Gastroesophageal sphincter (tissue), 4 donors: Measurements from ENCODE around the gene ITPK1. TPM values are rescaled to one million over a fixed set of nuclear protein-coding genes. Genes with fewer than 3 reads are reported as not detected.

Source experiments
- ATAC-seq: fragments of 150-250 bp; one replicate; pipeline ENCODE4 v1.9.1; 2016; ENCODE audit warnings: mild to moderate bottlenecking, moderate library complexity
- H3K27ac ChIP-seq, 4 donors: fragments of 200-600 bp; sonication (generic) in 3 of 4; 1 replicate in 3 of 4; 2 replicates in 1 of 4; pipeline ENCODE4 v1.5.1; 2016 to 2019
- H3K27me3 ChIP-seq: fragments of 200-600 bp; sonication (generic); one replicate; pipeline ENCODE4 v1.5.1; 2019
- H3K36me3 ChIP-seq, 2 donors: fragments of 200-600 bp; sonication (generic); one replicate each; pipeline ENCODE4 v1.5.1; 2019; ENCODE audit warnings: control low read depth in 1 of 2
- H3K4me1 ChIP-seq, 3 donors: fragments of 200-600 bp; sonication (generic); 1 replicate in 2 of 3; 2 replicates in 1 of 3; pipeline ENCODE4 v1.5.1; 2016 to 2019; ENCODE audit warnings: control low read depth in 2 of 3
- H3K4me3 ChIP-seq, 2 donors: fragments of 200-600 bp; sonication (generic); one replicate each; pipeline ENCODE4 v1.5.1; 2019; ENCODE audit warnings: mild to moderate bottlenecking in 1 of 2, moderate library complexity in 1 of 2
- H3K9me3 ChIP-seq, 3 donors: fragments of 200-600 bp; sonication (generic); one replicate each; pipeline ENCODE4 v1.5.1; 2017 to 2019; ENCODE audit warnings: control low read depth in 2 of 3
- EP300 ChIP-seq: sonication (generic); formaldehyde crosslinking; IDR thresholded peaks from one replicate; pipeline ENCODE4 v1.6.1; 2017; ENCODE audit warnings: antibody characterized with exemption, mild to moderate bottlenecking
- POLR2A ChIP-seq, 2 donors: fragments of 450-650 bp; IDR thresholded peaks; one replicate each; pipeline ENCODE4 v1.6.1; 2017; ENCODE audit warnings: antibody characterized with exemption in 2 of 2, mild to moderate bottlenecking in 2 of 2, moderate library complexity in 1 of 2
- POLR2AphosphoS5 ChIP-seq: sonication (generic); formaldehyde crosslinking; IDR thresholded peaks from one replicate; pipeline ENCODE4 v1.6.1; 2017; ENCODE audit warnings: antibody characterized with exemption
- WGBS, 2 donors: methylation state at CpG; one replicate each; pipeline ENCODE4 v1.1.5; 2018; ENCODE audit warnings: low coverage in 1 of 2; 5-methylcytosine and 5-hydroxymethylcytosine counted together
- total RNA-seq, 4 donors: library from RNA; depleted of rRNA; stranded (reverse); fragments of >200 nt; gene quantifications; one replicate each; pipeline ENCODE4 v1.1.0, GENCODE V29; 2016
- TF ChIP-seq, protein P1 (sequence below), 4 experiments: fragments of 200-600 bp in 2 of 4; fragments of 450-650 bp in 2 of 4; sonication (generic) in 1 of 4; IDR thresholded peaks; one replicate each; pipeline ENCODE4 v1.5.1; 2017 to 2019; ENCODE audit warnings: antibody characterized with exemption in 4 of 4, mild to moderate bottlenecking in 2 of 4, moderate library complexity in 2 of 4

The ITPK1 gene
- total RNA-seq, 4 donors from 2014 or later, result 68.8 to 201 (median 134) TPM

DNA sequence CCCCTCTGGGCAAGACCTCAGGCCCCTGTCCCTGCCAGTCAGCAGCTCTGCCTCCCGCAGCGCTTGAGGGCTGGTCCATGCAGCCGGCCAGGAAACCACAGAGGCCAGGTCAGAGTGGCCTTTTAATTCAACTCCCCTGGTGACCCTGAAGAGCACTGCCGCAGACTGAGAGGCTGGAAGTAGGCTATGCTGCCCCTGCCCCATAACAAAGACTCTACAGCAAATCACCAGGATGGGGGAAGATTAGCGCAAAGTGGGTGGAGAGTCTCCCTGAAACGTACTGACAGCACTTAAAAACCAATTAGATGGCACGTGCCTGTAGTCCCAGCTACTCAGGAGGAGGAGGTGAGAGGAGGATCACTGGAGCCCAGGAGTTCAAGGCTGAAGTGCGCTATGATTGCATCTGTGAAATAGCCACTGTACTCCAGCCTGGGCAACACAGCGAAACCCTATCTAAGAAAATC lies 70.5 kb downstream of the ITPK1 start:
- H3K27me3 ChIP-seq, result no peaks in the 10 kb centered on the region
- H3K27ac ChIP-seq, result peak overlapping the region; percentile 55 to 95 (median 90)
- H3K4me3 ChIP-seq, result no peak overlapping the region
- WGBS, 2 donors, result 76 to 100% methylated on average over 2 to 5 of the region's 9 CpGs
- no peak for TF ChIP-seq POLR2AphosphoS5
- TF ChIP-seq, protein P1, sequence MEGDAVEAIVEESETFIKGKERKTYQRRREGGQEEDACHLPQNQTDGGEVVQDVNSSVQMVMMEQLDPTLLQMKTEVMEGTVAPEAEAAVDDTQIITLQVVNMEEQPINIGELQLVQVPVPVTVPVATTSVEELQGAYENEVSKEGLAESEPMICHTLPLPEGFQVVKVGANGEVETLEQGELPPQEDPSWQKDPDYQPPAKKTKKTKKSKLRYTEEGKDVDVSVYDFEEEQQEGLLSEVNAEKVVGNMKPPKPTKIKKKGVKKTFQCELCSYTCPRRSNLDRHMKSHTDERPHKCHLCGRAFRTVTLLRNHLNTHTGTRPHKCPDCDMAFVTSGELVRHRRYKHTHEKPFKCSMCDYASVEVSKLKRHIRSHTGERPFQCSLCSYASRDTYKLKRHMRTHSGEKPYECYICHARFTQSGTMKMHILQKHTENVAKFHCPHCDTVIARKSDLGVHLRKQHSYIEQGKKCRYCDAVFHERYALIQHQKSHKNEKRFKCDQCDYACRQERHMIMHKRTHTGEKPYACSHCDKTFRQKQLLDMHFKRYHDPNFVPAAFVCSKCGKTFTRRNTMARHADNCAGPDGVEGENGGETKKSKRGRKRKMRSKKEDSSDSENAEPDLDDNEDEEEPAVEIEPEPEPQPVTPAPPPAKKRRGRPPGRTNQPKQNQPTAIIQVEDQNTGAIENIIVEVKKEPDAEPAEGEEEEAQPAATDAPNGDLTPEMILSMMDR (IDR thresholded peaks at IDR 0.05), result no peak
- peaks cover 19 to 97% (median 51%) of the 10 kb centered on the region in 3 donors for H3K4me1 ChIP-seq
- no peaks in the 10 kb centered on the region for H3K36me3 ChIP-seq
- no peaks in the 10 kb centered on the region for H3K9me3 ChIP-seq
- ATAC-seq, result no peak

GRCh38 chr14:93044556-93044955 lies 71.2 kb downstream of the ITPK1 start:
- TF ChIP-seq POLR2AphosphoS5 (no peak), EP300 (no peak), POLR2A (IDR thresholded peaks at IDR 0.05) (no peak)
- TF ChIP-seq, protein P1 (IDR thresholded peaks at IDR 0.05), result no peak
- Histone ChIP-seq H3K36me3 (no peaks in the 10 kb centered on the region), H3K9me3 (no peaks in the 10 kb centered on the region), H3K27ac (peak overlapping the region; percentile 55 to 95 (median 90)), H3K27me3 (no peaks in the 10 kb centered on the region), H3K4me3 (no peak overlapping the region), H3K4me1 (peaks cover 18 to 97% (median 54%) of the 10 kb centered on the region in 3 donors)
- 76% methylated on average over 8 of the region's 9 CpGs; no CpG with 5 or more reads in 1 of the 2 donors for WGBS, 2 donors
- no peak for ATAC-seq

DNA sequence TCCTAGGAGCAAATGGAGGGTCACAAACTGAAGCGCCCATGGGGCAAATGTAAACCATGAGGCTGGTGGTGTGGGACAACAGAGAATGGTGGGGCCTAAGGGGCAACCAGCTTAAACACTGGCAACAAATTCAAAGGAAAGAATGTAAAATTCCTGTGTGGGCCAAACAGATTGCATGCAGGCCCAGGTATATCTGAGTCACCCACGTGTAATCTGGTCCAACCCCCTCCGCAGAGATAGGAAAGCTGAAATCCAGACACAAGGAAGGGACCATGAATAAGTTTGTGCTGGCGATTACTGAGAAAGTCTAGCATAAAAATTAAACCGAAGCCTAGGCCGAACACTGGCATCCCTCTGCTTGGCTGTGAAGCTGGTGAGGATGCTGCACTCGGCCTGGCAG lies 71.6 kb downstream of the ITPK1 start:
- H3K27ac ChIP-seq, result peak overlapping the region; percentile 55 to 95 (median 90)
- WGBS, 2 donors, result 61 to 83% methylated on average over 3 to 4 of the region's 7 CpGs

GRCh38 chr14:93042968-93043940 lies 72.5 kb downstream of the ITPK1 start:
- peaks cover 18 to 99% (median 64%) of the 10 kb centered on the region in 3 donors for H3K4me1 ChIP-seq
- WGBS, 2 donors, result 65 to 71% methylated on average over 9 to 11 of the region's 13 CpGs
- TF ChIP-seq POLR2A (IDR thresholded peaks at IDR 0.05) (no peak), POLR2AphosphoS5 (peak; percentile 35)
- no peaks in the 10 kb centered on the region for H3K27me3 ChIP-seq
- no peaks in the 10 kb centered on the region for H3K36me3 ChIP-seq
- H3K4me3 ChIP-seq, result no peak overlapping the region
- H3K9me3 ChIP-seq, result no peaks in the 10 kb centered on the region
- H3K27ac ChIP-seq, result peak overlapping the region; percentile 85 to 95 (median 90)
- peak; percentile 33 for ATAC-seq

More for the DNA sequence above, 71.6 kb downstream of the ITPK1 start:
- no peaks in the 10 kb centered on the region for H3K9me3 ChIP-seq
- no peak overlapping the region for H3K4me3 ChIP-seq
- ATAC-seq, result no peak
- no peaks in the 10 kb centered on the region for H3K27me3 ChIP-seq
- H3K36me3 ChIP-seq, result no peaks in the 10 kb centered on the region
- peaks cover 18 to 97% (median 58%) of the 10 kb centered on the region in 3 donors for H3K4me1 ChIP-seq
- no peak for TF ChIP-seq EP300

GRCh38 chr14:93041830-93042229 lies 73.9 kb downstream of the ITPK1 start:
- no peaks in the 10 kb centered on the region for H3K9me3 ChIP-seq
- 100% methylated on average over 3 of the region's 3 CpGs; no CpG with 5 or more reads in 1 of the 2 donors for WGBS, 2 donors
- H3K4me1 ChIP-seq, result peaks cover 21 to 100% (median 68%) of the 10 kb centered on the region in 3 donors
- H3K27ac ChIP-seq, result peak overlapping the region; percentile 85 to 95 (median 90)
- ATAC-seq, result no peak
- H3K36me3 ChIP-seq, result no peaks in the 10 kb centered on the region
- no peaks in the 10 kb centered on the region for H3K27me3 ChIP-seq
- H3K4me3 ChIP-seq, result no peak overlapping the region
- TF ChIP-seq POLR2AphosphoS5 (no peak), POLR2A (IDR thresholded peaks at IDR 0.05) (no peak), EP300 (no peak)
- TF ChIP-seq, protein P1 (IDR thresholded peaks at IDR 0.05), result no peak
